GM18861 (cell line): ENCODE data around the gene ME3.
A peak's percentile ranks its signal among the peaks of the same experiment; 100 is the strongest.

Experiments used
- ATAC-seq: cut with Tn5 transposase; IDR thresholded peaks from one replicate; pipeline ENCODE4 v1.9.1; 2021; ENCODE audit not compliant: unreplicated experiment

The ME3 gene

GRCh38 chr11:86469491-86470388 lies 202.7 kb downstream of the ME3 start:
- no peak for ATAC-seq

GRCh38 chr11:86468169-86468568 lies 204.2 kb downstream of the ME3 start:
- no peak for ATAC-seq

- ATAC-seq: no peak
Observed at GRCh38 chr11:86464509-86465221, 207.8 kb downstream of the ME3 start.

- no peak for ATAC-seq
Observed at GRCh38 chr11:86463955-86464354, 208.5 kb downstream of the ME3 start.

GRCh38 chr11:86463120-86463519 lies 209.3 kb downstream of the ME3 start:
- ATAC-seq: no peak

- no peak for ATAC-seq
Observed at GRCh38 chr11:86461892-86462291, 210.5 kb downstream of the ME3 start.

- ATAC-seq: no peak
Observed at GRCh38 chr11:86460461-86461385, 211.7 kb downstream of the ME3 start.

- ATAC-seq: no peak
Observed at GRCh38 chr11:86459682-86460460, 212.5 kb downstream of the ME3 start.

GRCh38 chr11:86459002-86459385 lies 213.4 kb downstream of the ME3 start:
- no peak for ATAC-seq

- no peak for ATAC-seq
Observed at GRCh38 chr11:86458294-86459001, 214.0 kb downstream of the ME3 start.

GRCh38 chr11:86456075-86456939 lies 216.1 kb downstream of the ME3 start:
- peak; percentile 88 for ATAC-seq

- no peak for ATAC-seq
Observed at GRCh38 chr11:86453290-86454030, 219.0 kb downstream of the ME3 start.

GRCh38 chr11:86449993-86450629 lies 222.3 kb downstream of the ME3 start:
- no peak for ATAC-seq

GRCh38 chr11:86447763-86448480 lies 224.5 kb downstream of the ME3 start:
- no peak for ATAC-seq

GRCh38 chr11:86446924-86447285 lies 225.5 kb downstream of the ME3 start:
- no peak for ATAC-seq

GRCh38 chr11:86446163-86446923 lies 226.1 kb downstream of the ME3 start:
- no peak for ATAC-seq
